ENCODE measurements around the gene CDC42BPG.

CDC42BPG gene

DNA sequence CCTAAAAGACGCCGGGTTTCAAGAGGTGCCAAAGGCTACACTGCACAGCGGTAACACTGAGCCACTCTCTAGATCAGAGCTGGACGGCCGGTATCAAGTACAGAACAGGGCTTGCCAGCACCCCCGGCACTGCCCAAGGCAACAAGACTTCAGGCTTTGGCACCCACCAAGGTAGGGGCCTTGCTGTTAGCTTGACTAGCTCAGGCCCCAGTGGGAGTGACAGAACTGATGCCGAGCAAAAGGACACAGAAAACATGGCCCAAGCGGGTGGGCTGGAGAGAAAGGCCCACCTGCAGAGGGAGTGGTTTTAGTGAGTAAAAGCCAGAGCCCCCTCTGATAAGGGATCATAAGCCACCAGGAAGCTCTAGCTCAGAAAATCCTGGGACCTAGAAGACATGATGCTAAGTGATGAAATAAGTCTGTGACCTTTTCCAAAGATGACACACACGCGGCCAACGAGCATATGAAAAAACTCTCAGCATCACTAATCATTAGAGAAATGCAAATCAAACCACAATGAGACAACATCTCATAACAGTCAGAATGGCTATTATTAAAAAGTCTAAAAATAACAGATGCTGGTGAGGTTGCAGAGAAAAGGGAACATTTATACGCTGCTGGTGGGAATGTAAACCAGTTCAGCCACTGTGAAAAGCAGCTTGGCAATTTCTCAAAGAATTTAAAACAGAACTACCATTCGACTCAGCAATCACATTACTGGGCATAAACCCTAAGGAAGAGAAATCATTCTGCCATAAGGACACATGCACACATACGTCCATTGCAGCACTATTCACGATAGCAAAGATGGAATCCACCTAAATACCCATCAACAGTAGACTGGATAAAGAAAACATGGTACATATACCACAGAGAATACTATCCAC, 21.1 kb upstream of the CDC42BPG start:
- Histone ChIP-seq H3K4me2 (ENCODE audit: low read length) (peak overlapping the region; percentile 84), H3K9me3 (ENCODE audit: control insufficient read depth, insufficient read depth, low read length) (no peaks in the 10 kb centered on the region), H3K27me3 (ENCODE audit: control insufficient read depth, low read length) (no peaks in the 10 kb centered on the region), H3K79me2 (ENCODE audit: control insufficient read depth, low read length) (peaks cover 87% of the 10 kb centered on the region), H3F3A (ENCODE audit: control insufficient read depth, insufficient read depth) (peaks cover 69% of the 10 kb centered on the region), H3K36me3 (ENCODE audit: control insufficient read depth, low read length) (peaks cover 72% of the 10 kb centered on the region), H3K4me1 (ENCODE audit: control insufficient read depth, low read length) (peaks cover 100% of the 10 kb centered on the region), H3K27ac (ENCODE audit: low read depth, low read length) (peak overlapping the region; percentile 96), H4K20me1 (ENCODE audit: control insufficient read depth, insufficient read depth, low read depth, low read length) (no peaks in the 10 kb centered on the region), H3K9me2 (replicated peaks; ENCODE audit: control insufficient read depth, low read length) (no peaks in the 10 kb centered on the region), H3K4me3 (ENCODE audit: low read length) (peak overlapping the region; percentile 71)
- TF ChIP-seq CTCF (IDR thresholded peaks at IDR 0.05; ENCODE audit: low read depth, low read length, poor library complexity, severe bottlenecking): no peak
- TF ChIP-seq EZH2phosphoT487 (IDR thresholded peaks at IDR 0.05; ENCODE audit: borderline replicate concordance, low read length): no peak

DNA sequence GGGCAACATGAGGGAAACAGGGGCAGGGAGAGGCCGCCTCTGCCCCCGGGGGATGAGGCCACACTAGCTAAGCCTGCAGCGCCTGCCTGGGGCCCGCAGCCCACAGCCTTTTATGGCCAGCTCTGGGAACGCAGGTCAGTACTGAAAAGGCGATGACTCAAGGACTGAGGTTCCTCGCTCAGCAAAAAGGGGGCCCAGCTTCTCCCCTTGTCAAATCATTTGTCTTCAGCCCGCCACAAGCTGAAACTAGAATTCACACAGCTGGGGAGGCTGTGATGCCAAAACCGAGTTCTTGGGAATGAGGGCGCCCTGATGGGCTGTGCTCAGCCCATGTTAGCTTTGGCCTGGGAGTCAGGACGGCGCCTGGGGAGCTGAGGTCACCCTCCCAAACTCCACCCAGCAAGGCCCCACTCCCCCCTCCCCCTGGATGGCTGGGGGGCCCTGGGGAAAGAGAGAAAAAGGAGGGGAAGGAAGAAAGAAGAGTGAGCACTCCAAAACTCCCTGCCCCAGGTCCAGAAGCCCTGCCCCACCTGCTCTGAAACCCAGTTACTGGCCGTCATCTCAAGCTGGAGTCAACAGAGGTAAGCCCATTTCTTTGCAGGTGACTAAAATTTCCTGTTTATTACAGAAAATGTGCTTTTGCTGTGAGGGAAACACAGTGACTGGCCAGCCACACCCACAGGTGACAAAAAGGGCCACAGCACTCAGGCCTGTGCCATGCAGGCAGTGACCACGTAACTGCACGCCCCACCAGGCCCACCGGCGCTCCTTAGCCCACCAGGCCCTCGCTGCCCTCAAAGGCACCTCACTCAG, 20.2 kb upstream of the CDC42BPG start:
- peak overlapping the region; percentile 96 for H3K27ac ChIP-seq (ENCODE audit: low read depth, low read length)
- no peaks in the 10 kb centered on the region for H3K9me3 ChIP-seq (ENCODE audit: control insufficient read depth, insufficient read depth, low read length)
- H3K9me2 ChIP-seq (replicated peaks; ENCODE audit: control insufficient read depth, low read length): no peaks in the 10 kb centered on the region
- H3K4me2 ChIP-seq (ENCODE audit: low read length): peak overlapping the region; percentile 84
- no peaks in the 10 kb centered on the region for H4K20me1 ChIP-seq (ENCODE audit: control insufficient read depth, insufficient read depth, low read depth, low read length)
- no peaks in the 10 kb centered on the region for H3K27me3 ChIP-seq (ENCODE audit: control insufficient read depth, low read length)
- peak overlapping the region; percentile 71 for H3K4me3 ChIP-seq (ENCODE audit: low read length)
- peaks cover 100% of the 10 kb centered on the region for H3K4me1 ChIP-seq (ENCODE audit: control insufficient read depth, low read length)
- TF ChIP-seq EZH2phosphoT487 (IDR thresholded peaks at IDR 0.05; ENCODE audit: borderline replicate concordance, low read length): no peak
- TF ChIP-seq CTCF (IDR thresholded peaks at IDR 0.05; ENCODE audit: low read depth, low read length, poor library complexity, severe bottlenecking): no peak
- peaks cover 71% of the 10 kb centered on the region for H3K36me3 ChIP-seq (ENCODE audit: control insufficient read depth, low read length)
- peaks cover 76% of the 10 kb centered on the region for H3F3A ChIP-seq (ENCODE audit: control insufficient read depth, insufficient read depth)
- peaks cover 84% of the 10 kb centered on the region for H3K79me2 ChIP-seq (ENCODE audit: control insufficient read depth, low read length)

GRCh38 chr11:64864135-64864472, 19.7 kb upstream of the CDC42BPG start:
- H4K20me1 ChIP-seq (ENCODE audit: control insufficient read depth, insufficient read depth, low read depth, low read length): no peaks in the 10 kb centered on the region
- no peaks in the 10 kb centered on the region for H3K27me3 ChIP-seq (ENCODE audit: control insufficient read depth, low read length)
- H3K4me1 ChIP-seq (ENCODE audit: control insufficient read depth, low read length): peaks cover 100% of the 10 kb centered on the region
- H3K36me3 ChIP-seq (ENCODE audit: control insufficient read depth, low read length): peaks cover 69% of the 10 kb centered on the region
- H3K79me2 ChIP-seq (ENCODE audit: control insufficient read depth, low read length): peaks cover 78% of the 10 kb centered on the region
- peak overlapping the region; percentile 96 for H3K27ac ChIP-seq (ENCODE audit: low read depth, low read length)
- TF ChIP-seq EZH2phosphoT487 (IDR thresholded peaks at IDR 0.05; ENCODE audit: borderline replicate concordance, low read length) (no peak), CTCF (IDR thresholded peaks at IDR 0.05; ENCODE audit: low read depth, low read length, poor library complexity, severe bottlenecking) (no peak)
- peak overlapping the region; percentile 71 for H3K4me3 ChIP-seq (ENCODE audit: low read length)
- peak overlapping the region; percentile 84 for H3K4me2 ChIP-seq (ENCODE audit: low read length)
- no peaks in the 10 kb centered on the region for H3K9me2 ChIP-seq (replicated peaks; ENCODE audit: control insufficient read depth, low read length)
- no peaks in the 10 kb centered on the region for H3K9me3 ChIP-seq (ENCODE audit: control insufficient read depth, insufficient read depth, low read length)
- H3F3A ChIP-seq (ENCODE audit: control insufficient read depth, insufficient read depth): peaks cover 76% of the 10 kb centered on the region
